ENCODE measurements around the gene ZNF106.

DNA sequence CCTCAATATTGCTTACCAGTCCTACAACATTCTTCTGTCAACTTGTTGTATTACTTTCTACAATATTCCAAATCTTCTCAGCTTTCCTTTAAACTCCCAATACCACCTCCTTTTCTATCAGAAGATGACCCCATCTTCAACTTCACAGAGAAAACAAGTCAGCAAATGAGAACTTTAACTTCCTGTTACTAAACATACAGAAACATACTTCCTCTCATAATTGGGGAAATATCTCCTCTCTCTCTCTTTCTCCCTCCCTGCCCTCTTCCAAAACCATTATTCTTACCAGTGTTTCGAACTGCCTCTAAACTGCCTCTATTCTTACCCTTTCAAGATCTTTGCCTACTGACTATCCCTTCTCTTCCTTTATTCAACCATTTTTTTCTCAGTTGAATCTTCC is 2.7 kb upstream of the ZNF106 start:
- TF ChIP-seq POLR2A (IDR thresholded peaks at IDR 0.05; ENCODE audit: low read depth, low read length) (no peak), POLR2AphosphoS5 (IDR thresholded peaks at IDR 0.05; ENCODE audit: low read depth, low read length) (no peak)

Data from GM12891 (cell line).